ENCODE measurements around the gene KIAA1328. TPM values are rescaled to one million over a fixed set of nuclear protein-coding genes. Genes with fewer than 3 reads are reported as not detected.
A peak's percentile ranks its signal among the peaks of the same experiment; 100 is the strongest.

The KIAA1328 gene
- total and polyA plus RNA-seq, 9 of the 15 experiments (the other 6 are each of a cell fraction or from before 2014, with no cell fraction given): 4.0 to 8.6 (median 7.4) TPM

- H2AFZ ChIP-seq (ENCODE audit: low read depth, low read length): no peak overlapping the region
- intact Hi-C loops (cut with micrococcal nuclease): no loop called here
- H3K4me1 ChIP-seq (replicated peaks in 1 of 2; ENCODE audit: control insufficient read depth in 2 of 2, insufficient read depth in 2 of 2, low read length in 2 of 2): peaks cover 0 to 3% of the 10 kb centered on the region in 2 experiments; a peak in 2 of 5 replicates
- no peaks in the 10 kb centered on the region for H3K36me3 ChIP-seq (ENCODE audit: control insufficient read depth, insufficient read depth, low read length)
- BruUV-seq (replicated peaks): no TSS peak
- WGBS (ENCODE audit: insufficient coverage, low coverage, missing lambda C conversion rate): 86% methylated on average over 2 of the region's 2 CpGs
- POLR2A ChIA-PET: no interaction called here
- FAIRE-seq (no peak), DNase-seq (ENCODE audit: extremely low read depth in 1 of 4, low spot score in 3 of 4) (no peak), ATAC-seq (no peak)
- no peak overlapping the region for H3K4me3 ChIP-seq
- H3K9ac ChIP-seq (ENCODE audit: insufficient read depth in 1 of 2, low read depth in 2 of 2, low read length in 2 of 2): no peak overlapping the region
- no peaks in the 10 kb centered on the region for H3K27me3 ChIP-seq (ENCODE audit: control insufficient read depth in 2 of 2, insufficient read depth in 2 of 2, low read length in 2 of 2)
- no peak overlapping the region for H3K27ac ChIP-seq (ENCODE audit: extremely low read depth, low read depth, low read length)
- in situ Hi-C loops (cut with MboI): no loop called here
- H3K79me2 ChIP-seq (ENCODE audit: control insufficient read depth, insufficient read depth, low read length): no peaks in the 10 kb centered on the region
- no peaks in the 10 kb centered on the region for H3K9me1 ChIP-seq (ENCODE audit: control insufficient read depth, insufficient read depth, low read length)
- no peaks in the 10 kb centered on the region for H3K9me3 ChIP-seq (replicated peaks; ENCODE audit: control insufficient read depth, insufficient read depth, low read depth, low read length)
- H4K20me1 ChIP-seq (replicated peaks; ENCODE audit: control insufficient read depth, insufficient read depth, low read length): no peaks in the 10 kb centered on the region
- CTCF ChIA-PET (ENCODE audit: low intra/inter-chr PET ratio): no interaction called here
- no peak overlapping the region for H3K4me2 ChIP-seq (ENCODE audit: insufficient read depth, low read length)
- TF ChIP-seq C11orf30 (IDR thresholded peaks at IDR 0.05; ENCODE audit: low read depth): peak; percentile 49
- no peak for TF ChIP-seq CBX8 (IDR thresholded peaks at IDR 0.05; ENCODE audit: borderline replicate concordance, extremely low read depth, low read depth, low read length, poor library complexity, severe bottlenecking)
- TF ChIP-seq HNRNPUL1 (IDR thresholded peaks at IDR 0.05; ENCODE audit: low read length): no peak
- no peak for TF ChIP-seq ZNF511 (CRISPR knock-in tag; IDR thresholded peaks at IDR 0.05)
- TF ChIP-seq HNRNPLL (IDR thresholded peaks at IDR 0.05; ENCODE audit: low read depth, low read length, poor library complexity, severe bottlenecking): no peak
- no peak for TF ChIP-seq TEAD1 (CRISPR knock-in tag; IDR thresholded peaks at IDR 0.05)
- no peak for TF ChIP-seq FOXP4 (CRISPR knock-in tag; IDR thresholded peaks at IDR 0.05; ENCODE audit: borderline replicate concordance)
- no peak for TF ChIP-seq NR0B1 (IDR thresholded peaks at IDR 0.05; ENCODE audit: partially characterized antibody)
- TF ChIP-seq BCLAF1 (IDR thresholded peaks at IDR 0.05; ENCODE audit: borderline replicate concordance in 1 of 2, control insufficient read depth in 1 of 2, low read depth in 2 of 2, low read length in 1 of 2): no peak
- TF ChIP-seq MCM3 (IDR thresholded peaks at IDR 0.05): no peak
- no peak for TF ChIP-seq HCFC1 (IDR thresholded peaks at IDR 0.05; ENCODE audit: low read depth, low read length)
- no peak for TF ChIP-seq SMARCC2 (IDR thresholded peaks at IDR 0.05; ENCODE audit: low read depth)
- no peak for TF ChIP-seq CREBBP (IDR thresholded peaks at IDR 0.05; ENCODE audit: low read depth, low read length)
- no peak for TF ChIP-seq CCAR2 (IDR thresholded peaks at IDR 0.05; ENCODE audit: low read depth, low read length)
Measured at GRCh38 chr18:36849288-36850006, 20.5 kb downstream of the KIAA1328 start.

Data from K562 (cell line).